Tibial artery (tissue), 4 donors: ENCODE data around the gene MRM2.

Experiments
- DNase-seq, 2 donors: peaks; one replicate each; pipeline ENCODE4 v3.0.0-alpha.2; 2019
- H3K27ac ChIP-seq, 2 donors: fragments of 200-600 bp; sonication (generic) in 1 of 2; 1 replicate in 1 of 2; 2 replicates in 1 of 2; pipeline ENCODE4 v1.5.1; 2018 to 2019; ENCODE audit warnings: mild to moderate bottlenecking in 1 of 2
- H3K27me3 ChIP-seq, 2 donors: fragments of 200-600 bp; sonication (generic) in 1 of 2; one replicate each; pipeline versions ENCODE4 v1.5.1 to v1.6.0; 2016 to 2019
- H3K36me3 ChIP-seq, 3 donors: fragments of 200-600 bp; sonication (generic) in 2 of 3; one replicate each; pipeline ENCODE4 v1.5.1; 2016 to 2019; ENCODE audit warnings: mild to moderate bottlenecking in 2 of 3
- H3K4me1 ChIP-seq, 4 donors: fragments of 200-600 bp; sonication (generic) in 2 of 4; 1 replicate in 3 of 4; 2 replicates in 1 of 4; pipeline ENCODE4 v1.5.1; 2016 to 2019
- H3K4me3 ChIP-seq, 2 donors: fragments of 200-600 bp; sonication (generic) in 1 of 2; 1 replicate in 1 of 2; 2 replicates in 1 of 2; pipeline ENCODE4 v1.5.1; 2018 to 2019; ENCODE audit warnings: mild to moderate bottlenecking in 2 of 2
- H3K9me3 ChIP-seq, 3 donors: fragments of 200-600 bp; sonication (generic) in 1 of 3; one replicate each; pipeline ENCODE4 v1.5.1; 2016 to 2019
- CTCF ChIP-seq, 2 experiments: fragments of 200-600 bp in 1 of 2; fragments of 450-650 bp in 1 of 2; IDR thresholded peaks; one replicate each; pipeline ENCODE4 v1.5.1; 2017 to 2019; ENCODE audit warnings: antibody characterized with exemption in 2 of 2, mild to moderate bottlenecking in 1 of 2, moderate library complexity in 1 of 2
- intact Hi-C: fragments of 100-400 bp; cut with DNase I; formaldehyde crosslinking; loops from one replicate; pipeline ENCODE4 v1.15.0; 2023; ENCODE audit warnings: low total_unique reads

The MRM2 gene

GRCh38 chr7:2243458-2243857, 1.5 kb upstream of the MRM2 start:
- Histone ChIP-seq H3K4me3 (no peak overlapping the region), H3K27ac (no peak overlapping the region), H3K36me3 (peaks cover 0 to 13% (median 5%) of the 10 kb centered on the region in 3 donors), H3K4me1 (peaks cover 0 to 27% (median 18%) of the 10 kb centered on the region in 4 donors), H3K27me3 (no peaks in the 10 kb centered on the region), H3K9me3 (no peaks in the 10 kb centered on the region)
- TF ChIP-seq CTCF (IDR thresholded peaks at IDR 0.05) = no peak
- intact Hi-C loops = loop anchor here (5.0 kb wide), 2 partner anchors 109 to 786 kb away; partner anchors contain the start of genes EIF3B and MICALL2
- DNase-seq = no peak

- Histone ChIP-seq H3K4me3 (peak overlapping the region; percentile 84 to 88), H3K27ac (peak overlapping the region; percentile 64), H3K27me3 (no peaks in the 10 kb centered on the region), H3K4me1 (peaks cover 0 to 27% (median 18%) of the 10 kb centered on the region in 4 donors), H3K9me3 (no peaks in the 10 kb centered on the region), H3K36me3 (peaks cover 0 to 19% (median 5%) of the 10 kb centered on the region in 3 donors)
- DNase-seq = no peak
- TF ChIP-seq CTCF (IDR thresholded peaks at IDR 0.05) = no peak
- intact Hi-C loops = loop anchor here (5.0 kb wide), 2 partner anchors 110 to 785 kb away; partner anchors contain the start of genes EIF3B and MICALL2
Observed at GRCh38 chr7:2242541-2243429, 780 bp upstream of the MRM2 start.

- Histone ChIP-seq H3K9me3 (no peaks in the 10 kb centered on the region), H3K4me1 (peaks cover 0 to 27% (median 18%) of the 10 kb centered on the region in 4 donors), H3K4me3 (no peak overlapping the region), H3K27me3 (no peaks in the 10 kb centered on the region), H3K27ac (no peak overlapping the region), H3K36me3 (peaks cover 12 to 53% (median 25%) of the 10 kb centered on the region in 3 donors)
- no peak for TF ChIP-seq CTCF (IDR thresholded peaks at IDR 0.05)
- DNase-seq = no peak
- intact Hi-C loops = loop anchor here (10.0 kb wide), 1 partner anchor 76 kb away; the partner anchor contains the start of gene SNX8
Observed at GRCh38 chr7:2239242-2239641, 2.8 kb downstream of the MRM2 start.

- H3K4me1 ChIP-seq = peaks cover 0 to 25% (median 17%) of the 10 kb centered on the region in 4 donors
- H3K36me3 ChIP-seq = peaks cover 12 to 53% (median 25%) of the 10 kb centered on the region in 3 donors
- no peak overlapping the region for H3K27ac ChIP-seq
- H3K4me3 ChIP-seq = no peak overlapping the region
- TF ChIP-seq CTCF (IDR thresholded peaks at IDR 0.05) = no peak
- intact Hi-C loops = loop anchor here (10.0 kb wide), 1 partner anchor 78 kb away; the partner anchor contains the start of gene SNX8
- H3K9me3 ChIP-seq = no peaks in the 10 kb centered on the region
- no peaks in the 10 kb centered on the region for H3K27me3 ChIP-seq
- DNase-seq = peak in 1 of 2 donors; percentile 69
Observed at GRCh38 chr7:2237109-2237602, 4.8 kb downstream of the MRM2 start.

GRCh38 chr7:2233926-2234325, 8.1 kb downstream of the MRM2 start:
- H3K4me1 ChIP-seq = peaks cover 0 to 31% (median 14%) of the 10 kb centered on the region in 4 donors
- no peak for TF ChIP-seq CTCF (IDR thresholded peaks at IDR 0.05)
- H3K27ac ChIP-seq = no peak overlapping the region
- intact Hi-C loops = loop anchor here (10.0 kb wide), 1 partner anchor 81 kb away; the partner anchor contains the start of gene SNX8
- peaks cover 12 to 55% (median 35%) of the 10 kb centered on the region in 3 donors for H3K36me3 ChIP-seq
- DNase-seq = no peak
- no peaks in the 10 kb centered on the region for H3K27me3 ChIP-seq
- no peak overlapping the region for H3K4me3 ChIP-seq
- no peaks in the 10 kb centered on the region for H3K9me3 ChIP-seq
